ENCODE data around the gene RDM1.

DNA sequence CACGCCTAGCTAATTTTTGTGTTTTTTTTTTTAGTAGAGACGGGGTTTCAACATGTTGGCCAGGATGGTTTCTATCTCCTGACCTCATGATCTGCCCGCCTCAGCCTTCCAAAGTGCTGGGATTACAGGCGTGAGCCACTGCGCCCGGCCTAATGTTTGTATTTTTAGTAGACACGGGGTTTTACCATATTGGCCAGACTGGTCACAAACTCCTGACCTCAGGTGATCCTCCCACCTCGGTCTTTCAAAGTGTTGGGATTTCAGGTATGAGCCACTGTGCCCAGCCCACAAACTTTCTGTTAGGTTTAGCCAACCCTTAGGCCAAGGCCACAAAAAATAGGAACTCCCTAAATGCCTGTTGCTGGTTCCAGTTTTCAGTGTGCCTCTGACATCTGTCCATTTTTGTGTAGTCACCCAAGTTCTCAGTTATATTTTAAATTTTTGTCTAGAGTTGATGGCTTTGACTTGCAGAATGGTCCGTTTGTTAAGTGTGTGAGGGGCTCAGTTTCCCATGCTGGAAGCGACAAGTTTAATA lies 38.0 kb upstream of the RDM1 start:
- TF ChIP-seq, protein P1, sequence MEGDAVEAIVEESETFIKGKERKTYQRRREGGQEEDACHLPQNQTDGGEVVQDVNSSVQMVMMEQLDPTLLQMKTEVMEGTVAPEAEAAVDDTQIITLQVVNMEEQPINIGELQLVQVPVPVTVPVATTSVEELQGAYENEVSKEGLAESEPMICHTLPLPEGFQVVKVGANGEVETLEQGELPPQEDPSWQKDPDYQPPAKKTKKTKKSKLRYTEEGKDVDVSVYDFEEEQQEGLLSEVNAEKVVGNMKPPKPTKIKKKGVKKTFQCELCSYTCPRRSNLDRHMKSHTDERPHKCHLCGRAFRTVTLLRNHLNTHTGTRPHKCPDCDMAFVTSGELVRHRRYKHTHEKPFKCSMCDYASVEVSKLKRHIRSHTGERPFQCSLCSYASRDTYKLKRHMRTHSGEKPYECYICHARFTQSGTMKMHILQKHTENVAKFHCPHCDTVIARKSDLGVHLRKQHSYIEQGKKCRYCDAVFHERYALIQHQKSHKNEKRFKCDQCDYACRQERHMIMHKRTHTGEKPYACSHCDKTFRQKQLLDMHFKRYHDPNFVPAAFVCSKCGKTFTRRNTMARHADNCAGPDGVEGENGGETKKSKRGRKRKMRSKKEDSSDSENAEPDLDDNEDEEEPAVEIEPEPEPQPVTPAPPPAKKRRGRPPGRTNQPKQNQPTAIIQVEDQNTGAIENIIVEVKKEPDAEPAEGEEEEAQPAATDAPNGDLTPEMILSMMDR (IDR thresholded peaks at IDR 0.05), result no peak
- TF ChIP-seq POLR2AphosphoS5 (IDR thresholded peaks at IDR 0.05), result no peak
- TF ChIP-seq POLR2A (IDR thresholded peaks at IDR 0.05), result no peak
- no peak for TF ChIP-seq EP300 (IDR thresholded peaks at IDR 0.05)

Measured in suprapubic skin (tissue), 4 donors.